WTC11 (cell line): ENCODE results near the gene DCAF5. TPM values are rescaled to one million over a fixed set of nuclear protein-coding genes. Genes with fewer than 3 reads are reported as not detected.

Experiments used
- ATAC-seq: fragments of 200-7000 bp; cut with Tn5 transposase; 2 replicates; pipeline ENCODE4 v1.10.0; 2021; ENCODE audit warnings: mild to moderate bottlenecking, moderate library complexity
- CTCF ChIA-PET: fragments of 300-600 bp; sonication (Branson Sonifier 250); formaldehyde crosslinking; loops from one replicate; lab custom pipeline; 2021; ENCODE audit warnings: antibody characterized with exemption; lab: Charles Lee
- POLR2A ChIA-PET: fragments of 350-600 bp; sonication (Branson Sonifier 250); formaldehyde crosslinking; loops from one replicate; lab custom pipeline; 2021; ENCODE audit warnings: antibody characterized with exemption; lab: Charles Lee
- DNase-seq: peaks from one replicate; pipeline ENCODE4 v3.0.0; 2021; ENCODE audit warnings: low spot score
- H3K27ac Mint-ChIP-seq: 2 replicates; pipeline ENCODE4 v1.8.0; 2021; ENCODE audit warnings: mixed read lengths
- H3K27me3 Mint-ChIP-seq: 2 replicates; pipeline ENCODE4 v1.8.0; 2021; ENCODE audit warnings: low read depth, mild to moderate bottlenecking, moderate library complexity, mixed read lengths
- H3K36me3 Mint-ChIP-seq: 2 replicates; pipeline ENCODE4 v1.8.0; 2021; ENCODE audit warnings: mixed read lengths
- H3K4me1 Mint-ChIP-seq: 2 replicates; pipeline ENCODE4 v1.8.0; 2022; ENCODE audit warnings: mixed read lengths
- H3K4me3 Mint-ChIP-seq: 2 replicates; pipeline ENCODE4 v1.8.0; 2021; ENCODE audit warnings: mild to moderate bottlenecking, moderate library complexity, mixed read lengths
- H3K9me3 Mint-ChIP-seq: 2 replicates; pipeline ENCODE4 v1.8.0; 2021; ENCODE audit warnings: mixed read lengths
- ATF6 ChIP-seq: sonication (generic); formaldehyde crosslinking; IDR thresholded peaks from 2 replicates; pipeline ENCODE4 v1.8.1; 2023; ENCODE audit warnings: mild to moderate bottlenecking, missing genetic modification reagents
- CBFB ChIP-seq: sonication (generic); formaldehyde crosslinking; IDR thresholded peaks from 2 replicates; pipeline ENCODE4 v1.8.1; 2022; ENCODE audit warnings: mild to moderate bottlenecking, low read depth, missing genetic modification reagents
- CDX4 ChIP-seq: fragments of 250-450 bp; sonication (Bioruptor Pico); IDR thresholded peaks from 2 replicates; pipeline ENCODE4 v1.9.0; 2021; ENCODE audit warnings: moderate library complexity, mild to moderate bottlenecking, inconsistent platforms, borderline replicate concordance
- GABPB1 ChIP-seq: sonication (generic); formaldehyde crosslinking; IDR thresholded peaks from 2 replicates; pipeline ENCODE4 v1.8.1; 2023; ENCODE audit warnings: mild to moderate bottlenecking, missing genetic modification reagents
- GRHL2 ChIP-seq: fragments of 250-450 bp; sonication (Bioruptor Pico); IDR thresholded peaks from 2 replicates; pipeline ENCODE4 v1.8.0; 2022; ENCODE audit warnings: mild to moderate bottlenecking, moderate library complexity; ENCODE audit not compliant: insufficient replicate concordance, severe bottlenecking
- NFATC4 ChIP-seq: fragments of 250-450 bp; sonication (Bioruptor Pico); IDR thresholded peaks from 2 replicates; pipeline ENCODE4 v1.9.0; 2021; ENCODE audit warnings: mild to moderate bottlenecking
- NFE2L1 ChIP-seq: sonication (generic); formaldehyde crosslinking; IDR thresholded peaks from 2 replicates; pipeline ENCODE4 v1.8.1; 2023; ENCODE audit warnings: missing genetic modification reagents
- NR1H2 ChIP-seq: sonication (generic); formaldehyde crosslinking; IDR thresholded peaks from 2 replicates; pipeline ENCODE4 v1.9.0; 2021; ENCODE audit warnings: mild to moderate bottlenecking, moderate library complexity, missing genetic modification reagents
- PRDM15 ChIP-seq: sonication (generic); formaldehyde crosslinking; IDR thresholded peaks from 2 replicates; pipeline ENCODE4 v1.8.0; 2022; ENCODE audit warnings: missing genetic modification reagents
- RORB ChIP-seq: fragments of 250-450 bp; sonication (Bioruptor Pico); IDR thresholded peaks from 2 replicates; pipeline ENCODE4 v1.9.0; 2021; ENCODE audit warnings: mild to moderate bottlenecking
- SMAD4 ChIP-seq: sonication (generic); formaldehyde crosslinking; IDR thresholded peaks from 2 replicates; pipeline ENCODE4 v1.8.0; 2022; ENCODE audit warnings: mild to moderate bottlenecking, missing genetic modification reagents
- ZBTB21 ChIP-seq: sonication (generic); formaldehyde crosslinking; IDR thresholded peaks from 2 replicates; pipeline ENCODE4 v1.8.1; 2023; ENCODE audit warnings: mild to moderate bottlenecking, missing genetic modification reagents, borderline replicate concordance
- ZNF121 ChIP-seq: sonication (generic); formaldehyde crosslinking; IDR thresholded peaks from 2 replicates; pipeline ENCODE4 v1.8.0; 2023; ENCODE audit warnings: missing genetic modification reagents
- ZNF232 ChIP-seq: sonication (generic); formaldehyde crosslinking; IDR thresholded peaks from 2 replicates; pipeline ENCODE4 v1.8.0; 2022; ENCODE audit warnings: mild to moderate bottlenecking, missing genetic modification reagents
- ZNF396 ChIP-seq: fragments of 250-450 bp; sonication (Bioruptor Pico); IDR thresholded peaks from 2 replicates; pipeline ENCODE4 v1.8.0; 2021; ENCODE audit warnings: mild to moderate bottlenecking, moderate library complexity, borderline replicate concordance
- ZNF512 ChIP-seq: sonication (generic); formaldehyde crosslinking; IDR thresholded peaks from 2 replicates; pipeline ENCODE4 v1.8.1; 2022; ENCODE audit warnings: missing genetic modification reagents, borderline replicate concordance
- total RNA-seq: library from RNA; stranded (reverse); gene quantifications from 3 replicates; pipeline ENCODE4 v1.2.3, GENCODE V29; 2021
- TF ChIP-seq, protein P1 (sequence below): sonication (generic); formaldehyde crosslinking; conservative IDR thresholded peaks from 2 replicates; pipeline ENCODE4 v1.8.1; 2023; ENCODE audit warnings: mild to moderate bottlenecking, low read depth, missing genetic modification reagents, moderate library complexity
- TF ChIP-seq, protein P2 (sequence below): fragments of 250-450 bp; sonication (Bioruptor Pico); conservative IDR thresholded peaks from 2 replicates; pipeline ENCODE4 v1.9.0; 2021; ENCODE audit warnings: mild to moderate bottlenecking
- TF ChIP-seq, protein P3 (sequence below): fragments of 250-450 bp; sonication (Bioruptor Pico); IDR thresholded peaks from 2 replicates; pipeline ENCODE4 v1.9.0; 2021; ENCODE audit warnings: mild to moderate bottlenecking

DCAF5 gene
- total RNA-seq, 1 experiment from 2014 or later = 30.3 TPM

GRCh38 chr14:69003626-69004025 lies 149.3 kb downstream of the DCAF5 start (continued):
- TF ChIP-seq, protein P1, sequence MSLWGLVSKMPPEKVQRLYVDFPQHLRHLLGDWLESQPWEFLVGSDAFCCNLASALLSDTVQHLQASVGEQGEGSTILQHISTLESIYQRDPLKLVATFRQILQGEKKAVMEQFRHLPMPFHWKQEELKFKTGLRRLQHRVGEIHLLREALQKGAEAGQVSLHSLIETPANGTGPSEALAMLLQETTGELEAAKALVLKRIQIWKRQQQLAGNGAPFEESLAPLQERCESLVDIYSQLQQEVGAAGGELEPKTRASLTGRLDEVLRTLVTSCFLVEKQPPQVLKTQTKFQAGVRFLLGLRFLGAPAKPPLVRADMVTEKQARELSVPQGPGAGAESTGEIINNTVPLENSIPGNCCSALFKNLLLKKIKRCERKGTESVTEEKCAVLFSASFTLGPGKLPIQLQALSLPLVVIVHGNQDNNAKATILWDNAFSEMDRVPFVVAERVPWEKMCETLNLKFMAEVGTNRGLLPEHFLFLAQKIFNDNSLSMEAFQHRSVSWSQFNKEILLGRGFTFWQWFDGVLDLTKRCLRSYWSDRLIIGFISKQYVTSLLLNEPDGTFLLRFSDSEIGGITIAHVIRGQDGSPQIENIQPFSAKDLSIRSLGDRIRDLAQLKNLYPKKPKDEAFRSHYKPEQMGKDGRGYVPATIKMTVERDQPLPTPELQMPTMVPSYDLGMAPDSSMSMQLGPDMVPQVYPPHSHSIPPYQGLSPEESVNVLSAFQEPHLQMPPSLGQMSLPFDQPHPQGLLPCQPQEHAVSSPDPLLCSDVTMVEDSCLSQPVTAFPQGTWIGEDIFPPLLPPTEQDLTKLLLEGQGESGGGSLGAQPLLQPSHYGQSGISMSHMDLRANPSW (CRISPR knock-in tag) = no peak
- TF ChIP-seq CDX4 (CRISPR knock-in tag) (no peak), RORB (CRISPR knock-in tag) (no peak), GRHL2 (CRISPR knock-in tag) (no peak), SMAD4 (CRISPR knock-in tag) (no peak)

DNA sequence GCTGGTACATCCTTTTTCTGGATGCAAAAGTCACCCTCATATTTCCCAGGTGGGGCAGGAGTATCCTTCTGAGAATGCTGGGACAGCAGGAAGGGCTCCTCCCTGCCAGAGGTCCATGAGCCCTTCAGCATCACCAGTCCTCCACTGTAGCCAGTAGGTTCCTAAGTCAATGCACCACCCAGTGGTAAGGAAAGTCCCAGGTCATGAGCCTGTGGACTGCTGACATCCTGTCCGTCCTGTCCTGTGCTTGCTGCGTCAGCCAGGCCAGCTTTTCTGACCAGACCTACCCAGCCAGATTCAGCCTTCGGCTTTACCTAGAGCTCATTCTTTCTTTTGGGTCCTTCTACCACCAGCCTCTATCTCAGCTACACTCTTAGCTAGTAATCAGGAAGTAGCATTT lies 150.8 kb downstream of the DCAF5 start:
- TF ChIP-seq ZNF121 (CRISPR knock-in tag) = peak; percentile 75; the same call in 1 of the 2 replicates
- 0 out of 2 replicates have a peak, but pooled peaks have one; percentile 34 for TF ChIP-seq GABPB1 (CRISPR knock-in tag)
- TF ChIP-seq ZNF512 (CRISPR knock-in tag) = no peak
- Mint-ChIP-seq H3K27ac (no peak overlapping the region), H3K9me3 (no peaks in the 10 kb centered on the region), H3K4me1 (peaks cover 33% of the 10 kb centered on the region), H3K27me3 (peaks cover 3% of the 10 kb centered on the region), H3K36me3 (no peaks in the 10 kb centered on the region), H3K4me3 (no peak overlapping the region)
- DNase-seq = peak; percentile 27
- POLR2A ChIA-PET = no interaction called here
- CTCF ChIA-PET = interaction anchor here (0.7 to 4.7 kb wide), 7 partner anchors 12 to 91 kb away, joined by 3 to 19 read pairs (median 4); no protein-coding TSS in a partner anchor
- ATAC-seq = peak; percentile 70

DNA sequence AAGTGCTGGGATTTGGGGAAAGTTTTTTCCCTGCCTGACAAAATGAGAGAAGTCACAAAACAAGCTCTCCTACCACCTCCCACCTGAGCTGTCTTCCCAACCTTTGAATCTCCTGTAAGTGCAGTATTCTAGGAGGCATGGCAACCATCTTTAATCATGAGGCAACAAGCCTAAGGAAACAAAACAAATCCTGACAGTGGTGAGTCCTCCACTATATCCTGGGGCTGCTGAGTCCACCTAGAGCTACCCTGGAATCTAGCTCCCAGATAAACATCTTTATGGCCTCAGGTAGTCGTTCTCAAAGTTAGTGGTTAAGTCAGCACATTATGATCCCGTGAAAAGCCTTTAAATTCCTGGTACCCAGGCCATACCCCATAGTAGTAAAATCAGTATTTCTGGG lies 151.5 kb downstream of the DCAF5 start:
- H3K4me1 Mint-ChIP-seq = peaks cover 33% of the 10 kb centered on the region
- H3K27me3 Mint-ChIP-seq = peaks cover 3% of the 10 kb centered on the region
- H3K4me3 Mint-ChIP-seq = no peak overlapping the region
- ChIA-PET CTCF (interaction anchor here (1.2 kb wide), 1 partner anchor 89 kb away, joined by 4 read pairs; no protein-coding TSS in a partner anchor), POLR2A (no interaction called here)
- ATAC-seq = no peak
- H3K36me3 Mint-ChIP-seq = no peaks in the 10 kb centered on the region
- no peak overlapping the region for H3K27ac Mint-ChIP-seq
- H3K9me3 Mint-ChIP-seq = no peaks in the 10 kb centered on the region
- no peak for DNase-seq
- TF ChIP-seq ATF6 (CRISPR knock-in tag) (no peak), CBFB (CRISPR knock-in tag) (no peak), NFATC4 (CRISPR knock-in tag) (no peak), NFE2L1 (no peak), ZNF396 (CRISPR knock-in tag) (no peak), PRDM15 (CRISPR knock-in tag) (no peak), ZNF232 (CRISPR knock-in tag) (no peak), SMAD4 (CRISPR knock-in tag) (no peak), RORB (CRISPR knock-in tag) (no peak), NR1H2 (no peak), ZBTB21 (CRISPR knock-in tag) (no peak)
- TF ChIP-seq, protein P2, sequence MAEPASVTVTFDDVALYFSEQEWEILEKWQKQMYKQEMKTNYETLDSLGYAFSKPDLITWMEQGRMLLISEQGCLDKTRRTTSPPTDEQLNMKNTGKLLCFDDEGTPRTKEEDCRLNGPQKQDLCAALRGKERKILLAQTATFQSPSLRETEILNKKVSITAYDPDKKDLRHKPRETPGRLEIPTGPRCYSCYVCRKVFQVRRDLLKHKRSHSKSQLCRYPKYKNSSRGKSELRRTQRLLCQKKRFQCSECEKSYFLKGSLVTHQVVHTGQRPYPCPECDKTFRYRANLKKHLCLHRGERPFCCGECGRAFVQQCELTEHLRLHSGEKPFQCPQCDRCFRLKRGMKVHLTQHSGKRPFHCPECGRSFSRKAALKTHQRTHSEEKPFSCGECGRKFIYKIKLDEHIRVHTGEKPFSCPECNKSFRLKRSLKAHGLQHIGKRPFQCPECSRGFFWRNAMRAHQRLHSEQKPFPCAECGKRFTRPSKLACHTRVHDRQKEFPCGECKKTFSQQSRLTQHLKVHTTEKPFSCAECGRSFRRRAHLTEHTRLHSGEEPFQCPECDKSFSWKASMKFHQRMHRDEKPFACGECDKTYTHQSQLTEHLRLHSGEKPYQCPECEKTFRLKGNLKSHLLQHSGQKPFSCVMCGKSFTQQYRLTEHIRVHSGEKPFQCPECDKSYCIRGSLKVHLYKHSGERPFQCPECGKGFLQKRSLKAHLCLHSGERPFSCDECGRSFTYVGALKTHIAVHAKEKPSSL = no peak
- TF ChIP-seq, protein P3, sequence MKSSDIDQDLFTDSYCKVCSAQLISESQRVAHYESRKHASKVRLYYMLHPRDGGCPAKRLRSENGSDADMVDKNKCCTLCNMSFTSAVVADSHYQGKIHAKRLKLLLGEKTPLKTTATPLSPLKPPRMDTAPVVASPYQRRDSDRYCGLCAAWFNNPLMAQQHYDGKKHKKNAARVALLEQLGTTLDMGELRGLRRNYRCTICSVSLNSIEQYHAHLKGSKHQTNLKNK (CRISPR knock-in tag) = no peak
